Right forelimb (tissue), 1 donor: ENCODE measurements around the gene PRKD1.

ENCODE experiments used
- DNase-seq: peaks from one replicate; pipeline ENCODE4 v3.0.0-alpha.2; 2018

The PRKD1 gene

GRCh38 chr14:29654901-29655550 is 272.6 kb downstream of the PRKD1 start:
- no peak for DNase-seq

- no peak for DNase-seq
These were observed 274.3 kb downstream of the PRKD1 start for GRCh38 chr14:29653303-29653702.

GRCh38 chr14:29652571-29652970 is 275.1 kb downstream of the PRKD1 start:
- no peak for DNase-seq

GRCh38 chr14:29650554-29651269 is 276.9 kb downstream of the PRKD1 start:
- DNase-seq = no peak

- DNase-seq = no peak
These were observed 278.5 kb downstream of the PRKD1 start for GRCh38 chr14:29649170-29649569.

- DNase-seq = no peak
These were observed 279.6 kb downstream of the PRKD1 start for GRCh38 chr14:29648045-29648444.

- DNase-seq = no peak
These were observed 282.5 kb downstream of the PRKD1 start for GRCh38 chr14:29645117-29645516.

GRCh38 chr14:29643433-29644211 is 284.0 kb downstream of the PRKD1 start:
- no peak for DNase-seq

- peak; percentile 51 for DNase-seq
These were observed 290.2 kb downstream of the PRKD1 start for GRCh38 chr14:29637411-29637810.

- DNase-seq = no peak
These were observed 290.8 kb downstream of the PRKD1 start for GRCh38 chr14:29636870-29637269.

GRCh38 chr14:29630566-29631160 is 297.0 kb downstream of the PRKD1 start:
- DNase-seq = no peak

- no peak for DNase-seq
These were observed 297.8 kb downstream of the PRKD1 start for GRCh38 chr14:29629839-29630238.

- no peak for DNase-seq
These were observed 300.5 kb downstream of the PRKD1 start for GRCh38 chr14:29627137-29627536.

GRCh38 chr14:29618323-29619067 is 309.2 kb downstream of the PRKD1 start:
- no peak for DNase-seq

- no peak for DNase-seq
These were observed 310.7 kb downstream of the PRKD1 start for GRCh38 chr14:29616922-29617321.

- DNase-seq = no peak
These were observed 318.8 kb downstream of the PRKD1 start for GRCh38 chr14:29608861-29609260.

GRCh38 chr14:29607169-29607568 is 320.5 kb downstream of the PRKD1 start:
- no peak for DNase-seq

- no peak for DNase-seq
These were observed 324.0 kb downstream of the PRKD1 start for GRCh38 chr14:29603696-29604095.

GRCh38 chr14:29601616-29602015 is 326.0 kb downstream of the PRKD1 start:
- no peak for DNase-seq

- DNase-seq = no peak
These were observed 339.7 kb downstream of the PRKD1 start for GRCh38 chr14:29587761-29588470.

- no peak for DNase-seq
These were observed 340.6 kb downstream of the PRKD1 start for GRCh38 chr14:29587046-29587445.

GRCh38 chr14:29584992-29585391 is 342.7 kb downstream of the PRKD1 start:
- no peak for DNase-seq
